Fibroblast of lung (primary cell): Measurements from ENCODE around the gene C20orf144.

Experiments used
- CTCF ChIP-seq, 2 donors: IDR thresholded peaks in 1 of 2; conservative IDR thresholded peaks in 1 of 2; 1 replicate in 1 of 2; 2 replicates in 1 of 2; pipeline ENCODE4 v1.5.1; 2011 to 2012; ENCODE audit warnings: low read length in 2 of 2, control low read depth in 1 of 2, inconsistent platforms in 1 of 2, low read depth in 1 of 2, mild to moderate bottlenecking in 1 of 2
- EZH2 ChIP-seq: IDR thresholded peaks from 2 replicates; pipeline ENCODE4 v1.5.1; 2012; ENCODE audit warnings: low read length, control low read depth, mild to moderate bottlenecking; ENCODE audit errors: missing control alignments

- no peak for TF ChIP-seq CTCF (conservative IDR thresholded peaks at IDR 0.05 in 1 of 2, IDR thresholded peaks at IDR 0.05 in 1 of 2; ENCODE audit: low read depth in 1 of 2, low read length in 2 of 2)
- no peak for TF ChIP-seq EZH2
These were observed 14.0 kb downstream of the C20orf144 start for GRCh38 chr20:33676121-33676520.
